Adrenal gland (tissue), 12 donors: Measurements from ENCODE around the gene PACC1. TPM values are rescaled to one million over a fixed set of nuclear protein-coding genes. Genes with fewer than 3 reads are reported as not detected.

ENCODE experiments used
- DNase-seq, 7 donors: peaks; one replicate each; pipeline ENCODE4 v3.0.0-alpha.2; 2019 to 2020
- H3K27ac ChIP-seq, 5 donors: fragments of 200-600 bp; sonication (generic) in 4 of 5; 1 replicate in 3 of 5; 2 replicates in 2 of 5; pipeline versions ENCODE4 v1.5.1 to v1.8.0; 2016 to 2020; ENCODE audit warnings: mild to moderate bottlenecking in 1 of 5
- H3K27me3 ChIP-seq: fragments of 200-600 bp; 2 replicates; pipeline ENCODE4 v1.8.0; 2021
- H3K36me3 ChIP-seq, 2 donors: fragments of 200-600 bp; replicated peaks in 1 of 2; 1 replicate in 1 of 2; 2 replicates in 1 of 2; pipeline versions ENCODE4 v1.5.1 to v1.8.0; 2018 to 2022
- H3K4me1 ChIP-seq, 2 donors: fragments of 200-600 bp; replicated peaks in 1 of 2; 1 replicate in 1 of 2; 2 replicates in 1 of 2; pipeline versions ENCODE4 v1.5.1 to v1.8.0; 2018 to 2021
- H3K4me3 ChIP-seq, 4 donors: fragments of 200-600 bp; sonication (generic) in 3 of 4; one replicate each; pipeline ENCODE4 v1.5.1; 2016 to 2018
- H3K9me3 ChIP-seq, 3 donors: fragments of 200-600 bp; sonication (generic) in 1 of 3; replicated peaks in 1 of 3; 1 replicate in 2 of 3; 2 replicates in 1 of 3; pipeline versions ENCODE4 v1.5.1 to v1.8.0; 2016 to 2021
- POLR2A ChIP-seq, 2 donors: fragments of 450-650 bp; IDR thresholded peaks; one replicate each; pipeline ENCODE4 v1.6.1; 2017; ENCODE audit warnings: antibody characterized with exemption in 2 of 2, mild to moderate bottlenecking in 2 of 2, moderate library complexity in 1 of 2
- WGBS, 4 donors: extraction: QIAGEN DNeasy Blood & Tissue Kit in 2 of 4; methylation state at CpG; one replicate each; pipeline versions ENCODE4 v1.1.5 to v1.1.7; 2013 to 2017; 5-methylcytosine and 5-hydroxymethylcytosine counted together
- intact Hi-C, 2 donors: fragments of 100-400 bp; cut with DNase I; formaldehyde crosslinking; loops; one replicate each; pipeline versions ENCODE4 v1.14.1 to v1.15.0; 2022 to 2023
- polyA plus RNA-seq, 3 donors: library from polyadenylated mRNA; stranded (reverse); fragments of 200-250 nt in 2 of 3; fragments of 350-450 nt in 1 of 3; fragmentation: Illumina TruSeq in 1 of 3; extraction: RNeasy Lipid Tissue Mini Kit (QIAGEN cat#74804) in 1 of 3; gene quantifications; one replicate each; pipeline ENCODE4 v1.2.3, GENCODE V29; 2013 to 2014
- total RNA-seq, 9 donors: library from RNA; depleted of rRNA in 4 of 9; stranded (reverse); fragments of >200 nt in 4 of 9; fragments of 120-200 nt in 1 of 9; fragmentation: NEBNext Ultra II Directional in 1 of 9; extraction: Animal tissue kit (Norgen Biotek cat#: 25700) in 1 of 9; gene quantifications; one replicate each; pipeline versions ENCODE4 v1.1.0 to v1.2.4, GENCODE V29; 2013 to 2023
- TF ChIP-seq, protein P1 (sequence below), 6 experiments: fragments of 450-650 bp in 4 of 6; fragments of 200-600 bp in 2 of 6; sonication (generic) in 1 of 6; IDR thresholded peaks; 1 replicate in 5 of 6; 2 replicates in 1 of 6; pipeline versions ENCODE4 v1.5.1 to v1.8.0; 2016 to 2021; ENCODE audit warnings: antibody characterized with exemption in 6 of 6, mild to moderate bottlenecking in 2 of 6, moderate library complexity in 1 of 6
- donor health status: healthy with polysubstance abuse.
- donor health status: Bipolar disorder and iron deficiency.
- donor health status: DM: yes; HTN: yes; CAD: no.
- donor health status: DM: no; HTN: no; CAD: no.
- donor health status: DM: no; HTN: no; CAD: no.
- donor health status: DM: yes; HTN: yes; CAD: no.

PACC1 gene
- total and polyA plus RNA-seq, 12 donors, result 1.9 to 8.6 (median 4.8) TPM

DNA sequence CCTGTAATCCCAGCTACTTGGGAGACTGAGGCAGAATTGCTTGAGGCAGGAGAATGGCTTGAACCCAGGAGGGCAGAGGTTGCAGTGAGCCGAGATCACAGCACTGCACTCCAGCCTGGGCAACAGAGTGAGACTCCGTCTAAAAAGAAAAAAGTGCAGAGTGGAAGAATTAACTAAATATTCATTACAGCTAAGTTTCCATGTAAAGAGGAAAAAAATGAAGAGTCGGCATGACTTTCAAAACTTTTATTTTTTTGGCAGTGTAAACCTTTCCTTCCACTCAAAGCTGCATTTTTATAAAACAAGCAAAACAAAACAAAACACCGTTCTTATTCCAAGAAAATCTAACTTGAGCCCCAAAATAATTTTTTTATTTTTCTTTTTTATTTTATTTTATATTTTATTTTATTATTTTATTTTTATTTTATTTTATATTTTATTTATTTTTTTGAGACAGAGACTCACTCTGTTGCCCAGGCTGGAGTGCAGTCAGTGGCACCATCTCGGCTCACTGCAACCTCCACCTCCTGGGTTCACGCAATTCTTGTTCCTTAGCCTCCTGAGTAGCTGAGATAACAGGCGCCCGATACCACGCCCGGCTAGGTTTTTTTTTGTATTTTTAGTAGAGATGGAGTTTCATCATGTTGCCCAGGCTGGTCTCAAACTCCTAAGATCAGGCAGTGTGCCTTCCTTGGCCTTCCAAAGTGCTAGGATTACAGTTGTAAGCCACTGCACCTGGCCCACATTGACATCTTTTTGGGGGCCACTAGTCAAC is 62.9 kb downstream of the PACC1 start:
- no peaks in the 10 kb centered on the region for H3K9me3 ChIP-seq
- intact Hi-C loops, result no loop called here
- H3K36me3 ChIP-seq, result peaks cover 0 to 3% of the 10 kb centered on the region in 2 donors
- no peaks in the 10 kb centered on the region for H3K4me1 ChIP-seq
- H3K27ac ChIP-seq, result no peak overlapping the region
- TF ChIP-seq, protein P1, sequence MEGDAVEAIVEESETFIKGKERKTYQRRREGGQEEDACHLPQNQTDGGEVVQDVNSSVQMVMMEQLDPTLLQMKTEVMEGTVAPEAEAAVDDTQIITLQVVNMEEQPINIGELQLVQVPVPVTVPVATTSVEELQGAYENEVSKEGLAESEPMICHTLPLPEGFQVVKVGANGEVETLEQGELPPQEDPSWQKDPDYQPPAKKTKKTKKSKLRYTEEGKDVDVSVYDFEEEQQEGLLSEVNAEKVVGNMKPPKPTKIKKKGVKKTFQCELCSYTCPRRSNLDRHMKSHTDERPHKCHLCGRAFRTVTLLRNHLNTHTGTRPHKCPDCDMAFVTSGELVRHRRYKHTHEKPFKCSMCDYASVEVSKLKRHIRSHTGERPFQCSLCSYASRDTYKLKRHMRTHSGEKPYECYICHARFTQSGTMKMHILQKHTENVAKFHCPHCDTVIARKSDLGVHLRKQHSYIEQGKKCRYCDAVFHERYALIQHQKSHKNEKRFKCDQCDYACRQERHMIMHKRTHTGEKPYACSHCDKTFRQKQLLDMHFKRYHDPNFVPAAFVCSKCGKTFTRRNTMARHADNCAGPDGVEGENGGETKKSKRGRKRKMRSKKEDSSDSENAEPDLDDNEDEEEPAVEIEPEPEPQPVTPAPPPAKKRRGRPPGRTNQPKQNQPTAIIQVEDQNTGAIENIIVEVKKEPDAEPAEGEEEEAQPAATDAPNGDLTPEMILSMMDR (IDR thresholded peaks at IDR 0.05), result no peak
- no peak for TF ChIP-seq POLR2A (IDR thresholded peaks at IDR 0.05)
- no peaks in the 10 kb centered on the region for H3K27me3 ChIP-seq
- WGBS, 4 donors, result 91 to 96% (median 92%) methylated on average over 10 of the region's 10 CpGs
- DNase-seq, result no peak
- no peak overlapping the region for H3K4me3 ChIP-seq

DNA sequence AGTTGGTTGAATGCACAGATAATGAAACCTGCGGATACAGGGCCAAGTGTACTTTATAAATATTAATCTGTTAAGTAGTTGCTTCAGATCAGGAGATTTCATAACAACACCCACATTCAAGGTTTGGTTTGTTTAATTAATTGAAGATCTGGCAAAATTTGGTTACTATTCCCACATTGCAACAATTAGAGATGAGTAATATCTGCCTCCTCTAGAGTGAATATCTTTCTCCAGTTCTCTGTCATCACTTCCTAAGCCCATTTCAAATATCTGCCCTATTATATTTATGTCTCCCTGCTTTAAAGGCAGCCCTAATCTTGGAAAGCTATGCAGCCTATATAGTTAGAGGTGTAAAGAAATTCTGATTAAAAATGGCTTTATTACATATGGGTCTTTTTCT is 68.1 kb downstream of the PACC1 start:
- no peak for TF ChIP-seq POLR2A (IDR thresholded peaks at IDR 0.05)
- TF ChIP-seq, protein P1 (IDR thresholded peaks at IDR 0.05), result no peak
- H3K4me3 ChIP-seq, result no peak overlapping the region
- no peak overlapping the region for H3K27ac ChIP-seq
- 79 to 97% (median 96%) methylated on average over 1 of the region's 1 CpG for WGBS, 4 donors
- H3K27me3 ChIP-seq, result no peaks in the 10 kb centered on the region
- peaks cover 0 to 3% of the 10 kb centered on the region in 2 donors for H3K36me3 ChIP-seq
- H3K9me3 ChIP-seq, result no peaks in the 10 kb centered on the region
- DNase-seq, result no peak
- intact Hi-C loops, result no loop called here
- H3K4me1 ChIP-seq, result no peaks in the 10 kb centered on the region

DNA sequence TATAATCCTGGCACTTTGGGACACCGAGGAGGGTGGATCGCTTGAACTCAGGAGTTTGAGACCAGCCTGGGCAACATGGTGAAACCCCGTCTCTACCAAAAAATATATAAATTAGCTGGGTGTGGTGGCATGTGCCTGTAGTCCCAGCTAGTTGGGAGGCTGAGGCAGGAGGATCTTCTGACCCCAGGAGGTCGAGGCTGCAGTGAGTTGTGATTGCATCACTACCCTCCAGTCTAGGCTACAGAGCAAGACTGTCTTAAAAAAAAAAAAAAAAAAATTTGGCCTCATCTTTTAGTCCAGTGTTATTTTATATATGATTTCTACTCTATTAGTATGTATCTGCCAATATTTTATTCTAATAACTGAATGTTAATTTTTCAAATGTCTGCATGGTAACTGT is 69.8 kb downstream of the PACC1 start:
- intact Hi-C loops, result no loop called here
- Histone ChIP-seq H3K9me3 (no peaks in the 10 kb centered on the region), H3K4me3 (no peak overlapping the region), H3K36me3 (peaks cover 0 to 3% of the 10 kb centered on the region in 2 donors), H3K4me1 (no peaks in the 10 kb centered on the region), H3K27ac (no peak overlapping the region), H3K27me3 (no peaks in the 10 kb centered on the region)
- TF ChIP-seq, protein P1 (IDR thresholded peaks at IDR 0.05), result no peak
- no peak for TF ChIP-seq POLR2A (IDR thresholded peaks at IDR 0.05)
- 94 to 99% (median 97%) methylated on average over 4 of the region's 4 CpGs for WGBS, 4 donors
- DNase-seq, result no peak

DNA sequence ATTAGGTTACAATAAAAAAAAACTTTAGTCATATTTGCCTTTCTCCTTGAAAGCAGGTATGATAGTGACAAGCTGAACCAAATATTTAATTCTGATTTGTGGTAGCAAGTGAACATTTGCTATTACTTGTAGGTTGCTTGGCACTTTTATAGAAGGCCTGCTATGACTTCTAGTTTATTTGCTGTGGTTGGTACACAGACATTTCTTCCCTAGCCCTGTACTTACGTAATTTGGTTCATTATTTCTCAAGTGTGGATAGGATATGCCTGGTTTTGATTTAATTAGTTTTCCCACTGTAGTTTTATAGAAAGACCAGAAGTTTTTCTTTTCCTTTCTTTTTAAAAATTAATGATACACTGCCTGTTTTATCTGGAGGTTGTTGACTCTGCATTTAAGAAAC is 73.6 kb downstream of the PACC1 start:
- intact Hi-C loops, result no loop called here
- Histone ChIP-seq H3K4me1 (no peaks in the 10 kb centered on the region), H3K4me3 (no peak overlapping the region), H3K9me3 (no peaks in the 10 kb centered on the region), H3K36me3 (no peaks in the 10 kb centered on the region), H3K27me3 (no peaks in the 10 kb centered on the region), H3K27ac (no peak overlapping the region)
- 86 to 94% (median 91%) methylated on average over 1 of the region's 1 CpG for WGBS, 4 donors
- no peak for TF ChIP-seq POLR2A (IDR thresholded peaks at IDR 0.05)
- TF ChIP-seq, protein P1 (IDR thresholded peaks at IDR 0.05), result no peak
- no peak for DNase-seq
